Activated CD4-positive, CD25-positive, alpha-beta regulatory T cell treated with anti-CD3 and anti-CD28 coated beads, Interleukin-2, amount 50 U/mL, for 72 hours (primary cell): ENCODE data around the gene PLEKHF1.
"Not testable (repeated sequence)": the region's sequence is repeated elsewhere in the genome, so short reads cannot be mapped to it uniquely, and the experiment has no call there.

Experiments used
- DNase-seq: peaks from one replicate; pipeline ENCODE4 v3.0.0; 2021

Gene PLEKHF1

GRCh38 chr19:29704562-29705558 lies 39.6 kb downstream of the PLEKHF1 start:
- no peak for DNase-seq

- no peak for DNase-seq
Observed at GRCh38 chr19:29705706-29706105, 40.4 kb downstream of the PLEKHF1 start.

GRCh38 chr19:29706635-29707034 lies 41.4 kb downstream of the PLEKHF1 start:
- DNase-seq = no peak

GRCh38 chr19:29708554-29709439 lies 43.5 kb downstream of the PLEKHF1 start:
- DNase-seq = no peak

GRCh38 chr19:29709440-29709798 lies 44.2 kb downstream of the PLEKHF1 start:
- DNase-seq = not testable (repeated sequence)

GRCh38 chr19:29711584-29712132 lies 46.4 kb downstream of the PLEKHF1 start:
- no peak for DNase-seq

- no peak for DNase-seq
Observed at GRCh38 chr19:29712744-29713516, 47.7 kb downstream of the PLEKHF1 start.

- DNase-seq = no peak
Observed at GRCh38 chr19:29714371-29714952, 49.2 kb downstream of the PLEKHF1 start.

- peak; percentile 75 for DNase-seq
Observed at GRCh38 chr19:29714953-29715700, 49.9 kb downstream of the PLEKHF1 start, which contains the start of gene C19orf12. TSS of gene C19orf12 (minus strand) at chr19:29715261. CDS start at chr19:29708413, 6,848 bp downstream.

GRCh38 chr19:29715701-29716581 lies 50.7 kb downstream of the PLEKHF1 start:
- no peak for DNase-seq

GRCh38 chr19:29717051-29717450 lies 51.8 kb downstream of the PLEKHF1 start:
- DNase-seq = no peak

- DNase-seq = no peak
Observed at GRCh38 chr19:29724102-29724641, 58.9 kb downstream of the PLEKHF1 start.

GRCh38 chr19:29724746-29725145 lies 59.5 kb downstream of the PLEKHF1 start:
- DNase-seq = no peak
